SK-N-SH treated with all-trans-retinoic acid at 6 μM for 48 hours (cell line): ENCODE results near the gene OR10H2.

ENCODE experiments used
- BACH2 ChIP-seq: fragments of 250-450 bp; sonication (Bioruptor Pico); IDR thresholded peaks from 2 replicates; pipeline ENCODE4 v1.9.0; 2021; ENCODE audit warnings: mild to moderate bottlenecking, borderline replicate concordance
- CSDC2 ChIP-seq: fragments of 250-450 bp; sonication (Bioruptor Pico); IDR thresholded peaks from 2 replicates; pipeline ENCODE4 v1.5.0; 2020; ENCODE audit warnings: mild to moderate bottlenecking, moderate library complexity
- PATZ1 ChIP-seq: fragments of 250-450 bp; sonication (Bioruptor Pico); IDR thresholded peaks from 2 replicates; pipeline ENCODE4 v1.8.0; 2020; ENCODE audit warnings: mild to moderate bottlenecking, moderate library complexity, borderline replicate concordance
- RARB ChIP-seq: fragments of 250-450 bp; sonication (Bioruptor Pico); IDR thresholded peaks from 2 replicates; pipeline ENCODE4 v1.8.0; 2021; ENCODE audit warnings: mild to moderate bottlenecking, moderate library complexity
- SNAI2 ChIP-seq: fragments of 250-450 bp; sonication (Bioruptor Pico); IDR thresholded peaks from 2 replicates; pipeline ENCODE4 v1.5.0; 2020; ENCODE audit warnings: mild to moderate bottlenecking, moderate library complexity
- TSHZ2 ChIP-seq: fragments of 250-450 bp; sonication (Bioruptor Pico); IDR thresholded peaks from 2 replicates; pipeline ENCODE4 v1.5.0; 2020; ENCODE audit warnings: mild to moderate bottlenecking, moderate library complexity
- ZC3H10 ChIP-seq: fragments of 250-450 bp; sonication (Bioruptor Pico); IDR thresholded peaks from 2 replicates; pipeline ENCODE4 v1.5.1; 2021; ENCODE audit warnings: mild to moderate bottlenecking, moderate library complexity

DNA sequence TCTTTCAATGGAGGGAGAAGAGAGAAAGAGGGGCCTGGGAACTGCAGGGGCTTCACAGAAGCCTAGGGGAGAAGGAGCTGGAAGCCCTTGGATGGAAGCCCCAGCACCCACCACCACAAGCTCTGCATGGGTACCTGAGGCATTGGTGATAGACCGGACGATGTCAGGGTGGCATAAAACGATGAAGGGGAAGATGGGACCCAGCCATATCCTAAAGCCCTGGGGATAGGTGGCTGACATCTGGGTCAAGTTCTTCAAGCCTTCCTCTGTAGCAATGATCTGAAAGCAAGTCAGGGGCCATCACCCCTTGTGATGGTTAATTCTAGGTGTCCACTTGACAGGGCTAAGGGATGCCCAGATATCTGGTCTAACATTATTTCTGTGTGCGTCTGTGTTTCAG, 48.4 kb downstream of the OR10H2 start:
- TF ChIP-seq TSHZ2 (CRISPR knock-in tag) (no peak), RARB (CRISPR knock-in tag) (no peak), CSDC2 (no peak), BACH2 (CRISPR knock-in tag) (no peak), SNAI2 (CRISPR knock-in tag) (no peak), PATZ1 (CRISPR knock-in tag) (no peak), ZC3H10 (CRISPR knock-in tag) (no peak)
